Measurements from ENCODE around the gene CCNQ.
A peak's percentile ranks its signal among the peaks of the same experiment; 100 is the strongest.

The CCNQ gene

GRCh38 chrX:153588782-153589446 lies 10.0 kb downstream of the CCNQ start:
- intact Hi-C loops (cut with DNase I) = no loop called here
- DNase-seq = no peak

- DNase-seq = no peak
- intact Hi-C loops (cut with DNase I) = no loop called here
These were observed 10.7 kb downstream of the CCNQ start for GRCh38 chrX:153588021-153588781.

DNA sequence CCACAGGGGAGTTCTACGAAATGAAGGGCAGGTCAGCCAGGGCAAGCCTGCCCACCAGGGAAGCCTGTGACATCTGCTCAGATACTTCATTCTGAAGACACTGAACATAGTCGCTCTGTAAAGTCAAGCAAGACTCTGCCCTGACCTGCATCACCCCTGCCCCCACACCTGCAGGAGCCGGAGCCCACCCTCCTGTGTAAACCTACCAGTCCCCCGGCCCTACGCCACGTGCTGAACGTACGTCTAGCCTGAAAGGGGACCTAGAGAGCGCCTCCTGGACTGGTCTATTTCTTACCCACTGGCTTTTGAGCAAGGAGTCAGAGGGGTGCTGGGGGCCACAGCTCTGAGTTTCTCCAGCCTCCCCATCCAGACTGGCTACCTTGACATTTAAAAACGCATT lies 11.6 kb downstream of the CCNQ start:
- intact Hi-C loops (cut with DNase I) = no loop called here
- no peak for DNase-seq

GRCh38 chrX:153585827-153586226 lies 13.1 kb downstream of the CCNQ start:
- no peak for DNase-seq
- intact Hi-C loops (cut with DNase I) = no loop called here

- no peak for DNase-seq
- intact Hi-C loops (cut with DNase I) = no loop called here
These were observed 15.5 kb downstream of the CCNQ start for GRCh38 chrX:153583433-153583832.

DNA sequence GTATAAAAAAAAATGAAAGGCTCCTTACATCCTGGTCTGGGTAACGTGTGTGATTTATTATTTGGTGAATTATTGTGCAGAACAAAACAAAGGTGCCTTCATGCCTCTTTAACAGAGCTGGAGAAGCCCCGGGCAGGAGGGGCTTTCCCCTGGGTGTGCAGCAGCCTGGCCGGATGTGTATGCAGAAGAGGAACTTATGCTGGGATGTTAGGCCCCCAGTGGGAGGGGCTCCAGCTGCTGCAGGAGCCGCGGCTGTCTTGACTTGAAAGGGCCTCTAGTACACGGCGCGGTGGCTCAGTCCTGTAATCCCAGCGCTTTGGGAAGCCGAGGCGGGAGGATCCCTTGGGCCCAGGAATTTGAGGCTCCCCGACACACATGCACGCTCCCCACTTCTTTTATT lies 16.0 kb downstream of the CCNQ start:
- DNase-seq = peak in 8 of 42 donors; percentile 5 to 47 (median 33)
- intact Hi-C loops (cut with DNase I) = no loop called here

GRCh38 chrX:153580700-153581386 lies 18.1 kb downstream of the CCNQ start:
- intact Hi-C loops (cut with DNase I) = no loop called here
- peak in 2 of 42 donors; percentile 59 to 63 for DNase-seq

DNA sequence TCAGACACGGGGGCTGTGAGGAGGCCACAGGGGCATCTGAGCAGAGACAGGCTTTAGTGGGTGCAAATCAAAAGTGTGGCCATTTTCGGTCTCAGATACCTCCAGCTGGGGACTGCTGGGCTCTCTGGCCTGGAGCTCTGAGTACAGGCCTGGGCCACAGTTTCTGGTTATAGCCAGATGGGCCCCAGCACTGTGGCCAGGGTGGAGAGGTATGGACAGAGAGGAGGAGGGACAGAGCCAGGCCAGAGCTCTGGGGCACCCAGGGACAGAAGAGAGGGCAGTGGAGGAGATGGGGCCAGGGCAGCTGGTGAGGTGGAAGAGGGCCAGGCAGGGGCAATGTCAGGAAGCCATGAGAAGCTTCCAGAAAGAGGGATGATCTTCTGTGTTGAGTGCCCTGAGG lies 20.1 kb downstream of the CCNQ start:
- intact Hi-C loops (cut with DNase I) = no loop called here
- DNase-seq = no peak

GRCh38 chrX:153578200-153578835 lies 20.6 kb downstream of the CCNQ start:
- no peak for DNase-seq
- intact Hi-C loops (cut with DNase I) = no loop called here

DNA sequence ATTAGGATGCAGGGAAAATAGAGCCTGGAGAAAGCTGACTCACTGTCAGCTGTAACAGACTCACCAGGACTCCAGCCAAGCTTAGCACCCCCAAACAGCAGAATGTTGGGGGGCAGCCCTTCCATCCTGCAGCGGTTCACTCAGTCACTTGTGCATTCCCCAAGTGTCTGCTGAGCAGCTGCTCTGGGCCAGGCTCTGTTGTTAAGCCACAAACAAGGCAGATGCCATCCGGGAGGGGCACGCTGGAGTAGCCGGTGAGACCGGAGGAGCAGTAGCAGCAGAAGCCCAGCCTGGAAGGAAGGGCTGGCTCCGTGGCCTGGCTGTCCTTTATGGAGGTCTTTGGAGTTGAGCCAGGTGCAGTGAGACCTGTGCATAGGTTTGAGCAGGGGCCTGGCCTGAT lies 22.0 kb downstream of the CCNQ start:
- intact Hi-C loops (cut with DNase I) = no loop called here

GRCh38 chrX:153576239-153576870 lies 22.6 kb downstream of the CCNQ start:
- intact Hi-C loops (cut with DNase I) = no loop called here
- DNase-seq = no peak

More for the DNA sequence above, 22.0 kb downstream of the CCNQ start:
- DNase-seq = no peak

DNA sequence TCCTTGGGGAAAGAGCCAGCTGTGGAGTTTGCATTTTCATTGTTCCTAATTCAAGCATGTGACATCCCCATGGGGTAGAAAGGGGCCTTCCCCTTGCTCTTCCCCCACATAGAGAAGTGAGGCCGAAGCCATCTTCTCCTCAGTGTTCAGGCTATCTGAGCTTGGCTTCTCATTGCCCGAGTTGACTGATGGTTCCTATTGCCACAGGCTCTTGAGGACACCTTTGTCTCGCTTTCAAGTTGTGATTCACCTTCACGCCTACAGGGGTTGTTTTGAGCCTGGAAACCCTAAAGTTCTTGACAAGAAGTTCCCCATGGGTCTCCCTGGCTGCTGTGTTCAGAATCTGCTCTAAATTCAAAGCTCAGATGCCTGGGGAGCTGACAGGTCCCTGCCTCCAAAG lies 25.0 kb downstream of the CCNQ start:
- intact Hi-C loops (cut with DNase I) = no loop called here
- no peak for DNase-seq

GRCh38 chrX:153572601-153573000 lies 26.3 kb downstream of the CCNQ start:
- DNase-seq = no peak
- intact Hi-C loops (cut with DNase I) = no loop called here

- no peak for DNase-seq
- intact Hi-C loops (cut with DNase I) = no loop called here
These were observed 27.4 kb downstream of the CCNQ start for GRCh38 chrX:153571534-153571908.

DNA sequence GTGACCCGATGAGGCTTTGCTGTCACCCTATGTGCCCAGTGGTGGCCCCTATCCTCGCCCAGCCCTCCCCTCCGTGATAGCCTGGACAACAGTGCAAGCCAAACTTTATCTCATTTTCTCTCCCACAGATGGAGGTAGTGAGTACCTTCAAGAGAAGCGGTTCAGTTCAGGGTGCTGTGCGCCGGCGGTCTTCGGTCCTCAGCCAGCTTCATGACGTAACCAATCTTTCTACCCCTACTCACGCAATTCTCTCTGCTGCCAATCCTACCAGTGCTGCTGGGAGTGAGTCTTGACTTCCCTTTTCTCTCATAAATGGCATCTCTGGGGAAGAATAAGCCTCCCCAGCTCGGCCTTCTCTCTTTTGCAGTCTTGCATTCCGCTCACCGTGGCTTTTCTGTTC lies 29.5 kb downstream of the CCNQ start:
- intact Hi-C loops (cut with DNase I) = no loop called here
- no peak for DNase-seq

DNA sequence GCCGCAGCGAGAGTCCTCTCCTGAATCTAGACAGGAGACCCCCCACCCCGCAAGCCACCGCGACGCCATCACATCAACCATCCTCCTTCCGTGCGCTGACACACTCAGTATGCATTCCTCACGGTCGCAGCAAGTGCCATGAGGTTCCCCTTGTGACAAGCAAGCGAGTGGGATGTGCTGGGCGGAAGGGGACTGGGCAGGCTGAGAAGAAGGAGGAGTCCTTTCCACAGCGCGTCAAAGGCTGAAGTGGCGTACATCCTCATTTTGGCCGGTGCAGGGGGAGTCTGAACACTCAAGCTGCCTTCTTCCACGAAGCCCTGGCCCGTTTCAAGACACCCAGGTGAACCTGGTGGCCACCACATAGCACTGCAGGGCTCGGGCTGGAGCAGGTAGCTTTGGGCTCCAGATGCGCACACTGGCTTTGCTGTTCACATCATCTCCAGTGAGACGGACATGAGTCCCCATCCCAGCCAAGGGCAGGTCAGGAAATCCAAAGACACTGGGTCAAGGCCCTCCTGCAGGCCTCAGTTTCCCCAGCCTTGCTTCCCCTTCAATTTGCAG lies 30.4 kb downstream of the CCNQ start:
- intact Hi-C loops (cut with DNase I) = no loop called here
- DNase-seq = no peak

DNA sequence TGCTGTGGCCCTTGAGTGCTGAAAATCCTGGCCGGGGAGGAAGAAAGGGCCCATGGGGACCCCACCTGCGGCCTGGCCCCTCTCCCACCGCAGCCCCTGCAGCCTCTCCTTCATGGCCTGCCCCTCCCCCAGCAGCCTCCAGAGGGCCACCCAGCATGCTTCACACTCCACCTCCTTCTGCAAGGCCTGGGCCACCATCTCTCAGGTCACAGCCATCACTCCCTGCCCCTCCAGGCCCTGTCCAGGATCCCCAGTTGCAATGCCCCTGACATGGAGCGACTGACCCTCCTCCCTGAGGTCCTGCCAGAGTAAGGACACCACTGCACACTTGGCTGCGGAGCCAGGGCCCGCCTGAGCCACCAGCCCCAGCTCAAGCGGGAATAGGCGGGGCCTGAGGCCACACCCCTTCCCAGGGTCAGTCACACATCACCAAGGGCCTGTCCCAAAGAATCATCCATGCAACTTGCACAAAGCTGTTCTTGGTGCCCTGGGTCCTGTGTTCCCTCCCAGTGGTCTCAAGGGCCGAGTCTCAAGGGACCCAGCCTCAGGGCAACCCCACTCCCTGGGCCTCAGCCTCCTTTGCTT lies 32.9 kb downstream of the CCNQ start:
- intact Hi-C loops (cut with DNase I) = no loop called here
- DNase-seq = no peak

DNA sequence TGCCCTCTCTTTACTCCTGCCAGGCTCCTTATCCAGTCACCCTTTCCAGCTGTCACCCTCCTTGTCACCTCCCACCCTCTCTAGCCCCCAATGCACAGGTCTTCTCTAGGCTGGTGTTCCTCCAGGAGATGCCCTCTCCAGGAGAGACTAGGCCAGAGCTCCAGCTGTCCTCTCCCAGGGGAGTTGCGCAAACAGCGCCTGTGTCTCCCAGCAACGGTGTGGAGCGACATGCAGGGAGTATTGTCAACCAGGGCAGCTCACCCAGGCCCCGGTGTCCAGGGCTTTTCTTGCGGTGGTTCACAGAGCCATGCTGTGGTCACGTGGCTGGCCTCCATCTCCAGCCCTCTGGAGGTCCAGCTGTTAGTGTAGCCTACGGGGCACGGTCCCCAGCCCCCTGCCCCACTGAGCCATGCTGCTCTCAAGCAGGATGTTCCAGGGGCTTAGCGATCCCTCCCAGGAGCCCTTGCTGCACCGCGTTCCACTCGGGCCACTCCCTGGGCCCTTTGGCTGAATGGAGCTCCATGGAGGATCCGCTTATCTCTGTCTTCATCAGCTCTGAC lies 34.8 kb downstream of the CCNQ start:
- intact Hi-C loops (cut with DNase I) = no loop called here
- DNase-seq = no peak

GRCh38 chrX:153562546-153562945 lies 36.4 kb downstream of the CCNQ start:
- no peak for DNase-seq
- intact Hi-C loops (cut with DNase I) = no loop called here
